GM13977 (cell line): Measurements from ENCODE around the gene ANKRD55.
"Not testable (repeated sequence)": the region's sequence is repeated elsewhere in the genome, so short reads cannot be mapped to it uniquely, and the experiment has no call there.

ENCODE experiments used
- DNase-seq: peaks from one replicate; pipeline ENCODE4 v3.0.0; 2012; ENCODE audit warnings: low spot score
- CTCF ChIP-seq: IDR thresholded peaks from 2 replicates; pipeline ENCODE4 v1.5.1; 2012; ENCODE audit warnings: mild to moderate bottlenecking, control low read depth; ENCODE audit not compliant: insufficient read depth; ENCODE audit errors: extremely low read depth, missing control alignments
- in situ Hi-C: fragments of 300-500 bp; cut with MboI; formaldehyde crosslinking; loops from one replicate; pipeline ENCODE4 v1.12.0; 2022; ENCODE audit warnings: low sequenced_read_pairs, low pct_unique_long_range_greater_than_20kb, mixed read lengths, inconsistent platforms; ENCODE audit not compliant: unreplicated experiment

Gene ANKRD55

GRCh38 chr5:56229111-56229510 lies 4.0 kb downstream of the ANKRD55 start:
- in situ Hi-C loops, result no loop called here

GRCh38 chr5:56228631-56229030 lies 4.5 kb downstream of the ANKRD55 start:
- in situ Hi-C loops, result no loop called here
- TF ChIP-seq CTCF, result no peak

More at GRCh38 chr5:56229111-56229510, 4.0 kb downstream of the ANKRD55 start:
- no peak for TF ChIP-seq CTCF
- DNase-seq, result no peak

GRCh38 chr5:56227691-56228090 lies 5.4 kb downstream of the ANKRD55 start:
- in situ Hi-C loops, result no loop called here
- DNase-seq, result no peak
- no peak for TF ChIP-seq CTCF

More at GRCh38 chr5:56228631-56229030, 4.5 kb downstream of the ANKRD55 start:
- no peak for DNase-seq

GRCh38 chr5:56223298-56223697 lies 9.8 kb downstream of the ANKRD55 start:
- in situ Hi-C loops, DNase-seq: not testable (repeated sequence)

- in situ Hi-C loops, DNase-seq: not testable (repeated sequence)
Observed at GRCh38 chr5:56221601-56222000, 11.5 kb downstream of the ANKRD55 start.

GRCh38 chr5:56215019-56215830 lies 17.9 kb downstream of the ANKRD55 start:
- in situ Hi-C loops, result no loop called here
- no peak for DNase-seq
- no peak for TF ChIP-seq CTCF

- in situ Hi-C loops, DNase-seq: not testable (repeated sequence)
Observed at GRCh38 chr5:56213886-56214535, 19.1 kb downstream of the ANKRD55 start.

- no peak for DNase-seq
- in situ Hi-C loops, result no loop called here
- no peak for TF ChIP-seq CTCF
Observed at GRCh38 chr5:56212130-56212879, 20.8 kb downstream of the ANKRD55 start.
